Left kidney (tissue), 2 donors: ENCODE results near the gene ARHGEF10L. TPM values are rescaled to one million over a fixed set of nuclear protein-coding genes. Genes with fewer than 3 reads are reported as not detected.
"Not testable (repeated sequence)": the region's sequence is repeated elsewhere in the genome, so short reads cannot be mapped to it uniquely, and the experiment has no call there.

Experiments
- DNase-seq: peaks from one replicate; pipeline ENCODE4 v3.0.0-alpha.2; 2013
- polyA plus RNA-seq: library from polyadenylated mRNA; unstranded; fragments of 120-200 nt; gene quantifications from one replicate; pipeline ENCODE4 v1.2.1, GENCODE V29; 2013; ENCODE audit not compliant: insufficient read length

The ARHGEF10L gene
- polyA plus RNA-seq, 1 donor: 39.2 TPM

DNA sequence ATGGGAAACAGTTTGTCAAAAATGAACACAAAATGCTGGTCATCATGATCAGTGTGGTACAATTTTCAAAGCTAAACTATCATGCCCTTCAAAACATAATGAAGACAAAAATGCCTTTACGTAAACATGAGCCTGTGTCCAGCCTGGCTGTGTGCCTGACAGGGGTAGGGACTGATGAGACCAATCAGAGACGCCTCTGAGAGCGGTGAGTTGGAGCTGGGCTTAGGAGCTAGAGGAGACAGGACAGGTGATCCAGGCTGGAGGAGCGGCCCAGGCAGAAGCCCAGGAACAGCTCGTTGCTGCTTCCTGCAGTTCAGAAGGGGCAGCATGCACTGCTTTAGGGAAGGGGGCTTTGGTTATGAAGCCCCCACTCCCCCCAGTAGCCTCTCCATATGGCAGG, 70.0 kb downstream of the ARHGEF10L start:
- no peak for DNase-seq

- DNase-seq: no peak
Observed at GRCh38 chr1:17610085-17610484, 70.6 kb downstream of the ARHGEF10L start.

DNA sequence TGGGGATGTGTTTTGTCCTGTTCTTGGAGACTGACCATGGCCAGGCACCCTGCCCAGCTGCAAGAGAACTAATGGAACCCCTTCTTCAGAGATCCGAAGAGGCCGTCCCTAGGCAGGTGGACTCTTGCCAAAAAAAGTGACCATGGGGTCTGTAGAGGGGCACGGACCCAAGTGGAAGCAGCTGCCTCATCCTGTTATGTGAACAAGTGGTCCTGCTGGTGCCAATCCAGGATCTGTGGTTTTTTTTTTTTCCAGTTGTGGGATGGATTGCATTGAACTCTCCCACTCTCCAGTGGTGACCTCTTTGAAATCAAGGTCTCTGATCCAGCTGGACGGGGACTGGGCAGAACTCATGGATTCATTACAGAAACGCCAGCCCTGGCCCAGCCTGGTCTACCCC, 71.2 kb downstream of the ARHGEF10L start:
- DNase-seq: no peak

GRCh38 chr1:17611991-17612390, 72.5 kb downstream of the ARHGEF10L start:
- DNase-seq: no peak

- DNase-seq: no peak
Observed at GRCh38 chr1:17612831-17613230, 73.3 kb downstream of the ARHGEF10L start.

DNA sequence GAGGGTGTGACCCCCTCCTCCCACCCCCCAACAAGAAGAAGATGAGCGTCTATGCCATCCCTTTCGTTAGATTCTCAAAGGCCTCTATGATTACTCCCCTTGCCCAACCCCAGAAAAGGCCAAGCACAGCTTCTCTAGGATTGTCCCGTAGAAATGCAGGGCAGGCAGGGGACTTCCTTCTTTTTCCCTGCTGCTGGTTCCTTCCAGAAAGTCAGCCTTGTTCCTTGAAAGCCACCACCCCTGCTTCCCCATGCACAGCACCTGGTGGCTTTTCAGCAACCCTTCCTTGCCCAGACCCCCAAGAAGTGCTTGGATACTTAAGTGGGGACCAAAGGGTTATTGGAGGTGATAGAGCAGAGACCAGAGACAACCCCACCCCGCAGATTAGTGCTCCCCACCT, 75.1 kb downstream of the ARHGEF10L start:
- no peak for DNase-seq

DNA sequence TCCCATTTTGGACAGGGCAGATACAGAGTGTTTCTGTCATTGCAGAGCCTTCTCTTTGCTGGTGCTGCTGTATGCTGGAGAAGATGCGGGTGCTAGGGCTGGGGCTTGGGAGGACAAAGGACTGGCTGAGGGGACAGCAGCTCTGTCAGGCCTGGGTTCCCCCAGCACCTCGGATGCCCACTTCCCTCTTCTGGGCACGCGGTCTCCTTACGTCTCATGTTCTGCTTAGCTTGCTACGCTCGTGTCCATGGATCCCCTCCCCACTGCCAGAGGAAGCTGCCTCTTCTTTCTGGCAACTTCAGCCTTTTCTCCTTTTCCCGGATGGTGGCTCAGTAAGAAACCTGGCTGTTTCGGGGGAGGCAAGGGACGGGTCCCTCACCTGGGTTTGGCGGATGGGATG, 75.7 kb downstream of the ARHGEF10L start:
- DNase-seq: no peak

GRCh38 chr1:17615959-17616358, 76.5 kb downstream of the ARHGEF10L start:
- DNase-seq: no peak

- DNase-seq: no peak
Observed at GRCh38 chr1:17616731-17617279, 77.3 kb downstream of the ARHGEF10L start.

DNA sequence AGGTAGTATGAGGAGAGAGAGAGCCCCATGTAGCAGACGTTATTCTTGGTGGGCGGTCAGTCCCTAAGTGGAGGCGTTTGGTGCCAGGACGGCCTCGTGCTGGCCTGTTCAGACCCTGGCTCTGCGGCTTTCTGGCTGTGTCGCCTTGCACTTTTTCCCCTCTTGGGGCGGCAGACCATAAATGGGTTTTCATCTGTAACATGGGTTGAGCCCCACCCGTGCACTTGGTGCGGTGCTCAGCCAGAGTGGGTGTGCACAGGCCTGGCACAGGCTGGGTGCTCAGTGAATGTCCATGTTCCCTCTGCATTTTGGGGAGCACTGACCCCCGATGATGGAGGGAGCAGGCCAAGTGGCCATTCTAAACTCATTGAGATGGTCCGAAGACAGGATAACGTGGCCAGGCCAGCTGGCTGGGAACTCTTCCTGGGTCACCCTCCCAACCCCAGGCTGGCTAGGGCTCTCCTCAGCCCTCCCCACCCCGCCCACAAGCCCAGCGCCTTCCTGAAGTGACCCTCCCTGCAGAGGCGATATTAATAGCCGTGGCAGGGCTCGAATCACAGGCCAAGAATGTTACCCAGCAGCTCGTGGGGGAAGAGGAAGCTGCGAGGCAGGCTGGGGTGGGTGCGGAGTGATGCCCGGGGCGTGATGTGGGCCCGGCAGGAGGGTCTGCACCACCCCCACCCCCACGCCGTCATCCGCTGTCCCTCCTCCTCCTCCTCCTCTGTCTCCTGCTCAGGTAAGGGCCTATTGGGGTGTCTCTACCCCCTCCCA, 78.5 kb downstream of the ARHGEF10L start:
- no peak for DNase-seq

GRCh38 chr1:17618558-17619247, 79.2 kb downstream of the ARHGEF10L start:
- no peak for DNase-seq

DNA sequence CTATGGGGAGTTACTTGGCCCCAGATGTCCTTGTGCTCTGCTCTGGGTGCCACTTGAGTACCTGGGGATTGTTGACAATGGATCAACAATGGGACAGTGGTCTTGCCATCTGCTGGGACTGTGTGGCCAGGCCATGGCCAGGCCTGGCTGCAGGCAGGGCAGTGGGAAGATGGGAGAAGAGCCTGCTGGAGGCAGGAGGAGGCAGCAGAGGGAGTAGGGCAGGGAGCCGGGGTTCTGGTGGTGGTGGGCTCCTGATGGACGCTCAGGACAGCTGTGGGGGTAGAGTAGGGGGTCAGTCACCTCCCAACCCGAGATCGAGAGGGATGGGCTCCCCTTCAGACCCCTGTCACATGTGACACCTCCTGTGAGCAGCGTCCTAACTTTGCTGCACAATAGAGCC, 81.0 kb downstream of the ARHGEF10L start:
- DNase-seq: no peak

DNA sequence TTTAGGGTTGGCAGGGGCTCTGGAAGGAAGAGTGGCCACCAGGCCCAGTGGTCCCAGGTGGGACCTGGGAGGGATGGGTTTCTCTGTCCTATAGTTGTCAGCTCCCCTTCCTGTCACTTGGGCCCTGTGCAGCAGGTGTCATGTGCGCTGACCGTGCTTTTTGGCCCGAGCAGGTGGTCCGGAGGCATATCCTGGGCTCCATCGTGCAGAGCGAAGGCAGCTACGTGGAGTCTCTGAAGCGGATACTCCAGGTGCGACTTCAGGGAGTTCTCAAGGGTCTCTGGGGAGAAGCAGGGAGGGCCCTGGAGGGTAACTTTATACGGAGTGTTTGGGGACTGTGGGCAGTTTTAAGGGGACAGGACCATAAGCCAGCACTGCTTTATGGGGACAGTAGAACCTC, 82.2 kb downstream of the ARHGEF10L start:
- DNase-seq: no peak

DNA sequence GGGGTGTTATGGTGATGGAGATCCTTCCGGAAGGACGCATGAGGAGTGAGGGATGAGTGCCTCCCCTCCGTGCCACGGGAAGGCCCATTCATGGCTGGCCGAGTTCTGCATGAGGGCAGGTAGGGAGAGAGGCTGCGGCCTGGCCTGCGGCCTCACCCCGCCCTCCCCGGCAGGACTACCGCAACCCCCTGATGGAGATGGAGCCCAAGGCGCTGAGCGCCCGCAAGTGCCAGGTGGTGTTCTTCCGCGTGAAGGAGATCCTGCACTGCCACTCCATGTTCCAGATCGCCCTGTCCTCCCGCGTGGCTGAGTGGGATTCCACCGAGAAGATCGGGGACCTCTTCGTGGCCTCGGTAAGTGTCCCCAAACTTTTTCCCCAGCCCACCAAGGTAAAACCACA, 83.3 kb downstream of the ARHGEF10L start:
- DNase-seq: no peak

GRCh38 chr1:17624611-17625233, 85.2 kb downstream of the ARHGEF10L start:
- no peak for DNase-seq

- no peak for DNase-seq
Observed at GRCh38 chr1:17627239-17628052, 87.9 kb downstream of the ARHGEF10L start.

GRCh38 chr1:17629046-17629445, 89.5 kb downstream of the ARHGEF10L start:
- not testable (repeated sequence) for DNase-seq

- no peak for DNase-seq
Observed at GRCh38 chr1:17629460-17629859, 90.0 kb downstream of the ARHGEF10L start.

DNA sequence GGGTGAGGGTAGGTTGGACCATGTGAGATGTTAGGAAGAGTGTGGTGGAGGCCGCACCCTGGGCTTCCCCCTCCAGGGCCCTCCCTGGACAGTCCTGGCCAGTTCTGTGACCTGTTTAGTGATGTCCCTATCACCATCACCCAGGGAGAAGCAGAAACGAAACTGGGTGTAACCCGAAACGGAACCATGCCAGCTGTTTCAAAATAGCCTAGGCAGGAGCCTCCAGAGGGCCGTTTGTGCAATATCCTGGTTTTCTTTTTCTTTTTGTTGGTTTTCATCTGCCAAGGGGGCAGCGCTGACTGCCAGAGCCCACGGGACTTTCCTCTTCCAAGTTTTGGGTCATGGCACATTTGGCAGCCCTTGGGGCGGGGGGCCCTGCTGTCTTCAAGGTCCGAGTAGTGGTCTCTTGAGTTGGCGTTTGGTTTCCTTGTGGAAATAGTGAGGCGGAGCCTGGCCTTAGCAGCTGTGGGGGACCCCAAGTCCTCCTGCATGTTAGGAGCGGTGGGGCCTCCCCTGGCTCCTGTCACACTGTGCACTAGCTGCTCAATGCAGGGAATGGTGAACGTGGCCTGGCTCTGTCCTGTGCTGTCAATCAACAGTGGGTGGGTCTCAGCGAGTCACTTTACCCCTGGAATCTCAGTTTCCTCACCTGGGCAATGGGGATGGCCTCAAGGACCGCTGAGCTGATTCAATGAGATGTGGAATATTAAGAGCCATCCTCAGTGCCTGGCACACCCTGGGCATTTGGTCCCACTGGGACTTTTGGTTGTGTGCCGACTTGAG, 90.7 kb downstream of the ARHGEF10L start:
- DNase-seq: no peak

- DNase-seq: no peak
Observed at GRCh38 chr1:17630986-17631385, 91.5 kb downstream of the ARHGEF10L start.

DNA sequence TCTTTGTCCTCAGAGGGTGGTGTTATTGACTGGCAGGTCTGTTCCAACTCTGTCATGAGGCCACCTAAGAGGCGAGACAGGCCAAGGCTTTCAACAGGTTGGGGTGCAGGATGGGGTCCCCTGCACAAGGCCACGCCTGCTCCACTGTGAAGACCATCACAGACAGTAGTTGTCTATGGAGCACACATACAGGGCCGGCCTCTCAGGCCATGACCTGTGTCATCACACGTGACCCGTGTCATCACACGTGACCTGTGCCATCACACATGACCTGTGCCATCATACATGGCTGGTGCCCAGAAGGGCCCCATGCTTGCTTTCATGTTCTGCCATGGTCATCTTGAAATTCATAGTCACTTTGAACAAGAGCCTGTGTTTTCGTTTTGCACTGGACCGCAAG, 91.9 kb downstream of the ARHGEF10L start:
- DNase-seq: no peak
